H1 (cell line): Measurements from ENCODE around the gene EPB41L2. TPM values are rescaled to one million over a fixed set of nuclear protein-coding genes. Genes with fewer than 3 reads are reported as not detected.

Experiments
- CTCF ChIA-PET: fragments of 300-600 bp; sonication (Branson Sonifier 250); formaldehyde crosslinking; loops from one replicate; lab custom pipeline; 2021; ENCODE audit not compliant: partially characterized antibody; lab: Charles Lee
- POLR2A ChIA-PET: fragments of 300-600 bp; sonication (Branson Sonifier 250); formaldehyde crosslinking; loops from one replicate; lab custom pipeline; 2021; ENCODE audit warnings: inconsistent platforms; ENCODE audit not compliant: partially characterized antibody; lab: Charles Lee
- DNase-seq, 2 experiments: peaks; one replicate each; pipeline versions ENCODE4 v3.0.0 to v3.0.0-alpha.2; 2010 to 2022; ENCODE audit warnings: low spot score in 2 of 2, low read depth in 1 of 2, mixed read lengths in 1 of 2
- FAIRE-seq: peaks from 2 replicates; lab custom pipeline; 2011; peaks lifted over from hg19 to GRCh38; lab: Jason Lieb, UNC
- H2AFZ ChIP-seq: 2 replicates; pipeline ENCODE4 v1.8.1; 2012; ENCODE audit warnings: low read length, inconsistent platforms
- H2AK5ac ChIP-seq: 2 replicates; pipeline ENCODE4 v1.6.1; 2013; ENCODE audit warnings: low read depth, low read length
- H2BK120ac ChIP-seq: replicated peaks from 2 replicates; pipeline ENCODE3; 2013; ENCODE audit warnings: low read depth, low read length, inconsistent platforms
- H2BK12ac ChIP-seq: 2 replicates; pipeline ENCODE4 v1.6.1; 2013; ENCODE audit warnings: low read depth, low read length
- H2BK15ac ChIP-seq: 2 replicates; pipeline ENCODE4 v1.6.1; 2013; ENCODE audit warnings: low read length
- H2BK20ac ChIP-seq: 2 replicates; pipeline ENCODE4 v1.6.1; 2013; ENCODE audit warnings: low read length
- H2BK5ac ChIP-seq: 2 replicates; pipeline ENCODE4 v1.6.1; 2013; ENCODE audit warnings: low read depth, low read length
- H3K14ac ChIP-seq: 2 replicates; pipeline ENCODE4 v1.6.1; 2013; ENCODE audit warnings: inconsistent platforms; ENCODE audit not compliant: insufficient read length
- H3K18ac ChIP-seq: 2 replicates; pipeline ENCODE4 v1.6.1; 2013; ENCODE audit warnings: low read length; ENCODE audit errors: extremely low read depth
- H3K23ac ChIP-seq: 2 replicates; pipeline ENCODE4 v1.6.1; 2013; ENCODE audit warnings: inconsistent platforms; ENCODE audit not compliant: insufficient read length
- H3K23me2 ChIP-seq: 2 replicates; pipeline ENCODE4 v1.6.1; 2013; ENCODE audit warnings: low read depth, low read length
- H3K27ac ChIP-seq: 2 replicates; pipeline ENCODE4 v1.6.1; 2011; ENCODE audit warnings: low read depth, low read length, inconsistent platforms
- H3K27me3 ChIP-seq, 4 experiments: replicated peaks in 1 of 4; 1 replicate in 1 of 4; 2 replicates in 3 of 4; pipeline versions ENCODE4 v1.6.1 to v1.8.1; 2011 to 2013; ENCODE audit warnings: low read length in 3 of 4, mild to moderate bottlenecking in 3 of 4, inconsistent platforms in 2 of 4, mixed read lengths in 2 of 4, moderate library complexity in 1 of 4; ENCODE audit not compliant: control insufficient read depth in 3 of 4, insufficient read depth in 3 of 4; ENCODE audit errors: extremely low read depth in 1 of 4
- H3K36me3 ChIP-seq, 4 experiments: 2 replicates each; pipeline versions ENCODE4 v1.6.1 to v1.8.1; 2011 to 2013; ENCODE audit warnings: mild to moderate bottlenecking in 4 of 4, low read length in 3 of 4, moderate library complexity in 2 of 4, control low read depth in 1 of 4, inconsistent platforms in 1 of 4; ENCODE audit not compliant: insufficient read depth in 4 of 4, control insufficient read depth in 2 of 4
- H3K4ac ChIP-seq: replicated peaks from 2 replicates; pipeline ENCODE3; 2013; ENCODE audit warnings: low read length, low read depth, mixed read lengths, inconsistent platforms; ENCODE audit not compliant: insufficient read length
- H3K4me1 ChIP-seq, 4 experiments: replicated peaks in 1 of 4; 1 replicate in 1 of 4; 2 replicates in 3 of 4; pipeline versions ENCODE4 v1.6.1 to v1.8.1; 2011 to 2013; ENCODE audit warnings: low read length in 3 of 4, inconsistent platforms in 2 of 4, mixed read lengths in 1 of 4; ENCODE audit not compliant: insufficient read depth in 4 of 4, control insufficient read depth in 3 of 4
- H3K4me2 ChIP-seq, 2 experiments: 2 replicates each; pipeline versions ENCODE4 v1.6.1 to v1.8.1; 2011 to 2013; ENCODE audit warnings: low read depth in 2 of 2, low read length in 2 of 2, control low read depth in 1 of 2, inconsistent platforms in 1 of 2, mild to moderate bottlenecking in 1 of 2; ENCODE audit not compliant: insufficient read depth in 1 of 2
- H3K4me3 ChIP-seq, 4 experiments: fragments of 200-600, 300-600 bp in 1 of 4; sonication (generic), shearing (Covaris generic), sonication (Bioruptor Twin) in 1 of 4; 2 replicates each; pipeline versions ENCODE4 v1.5.1 to v1.8.1; 2011 to 2016; ENCODE audit warnings: low read length in 4 of 4, low read depth in 3 of 4, control low read depth in 2 of 4, inconsistent platforms in 2 of 4, mild to moderate bottlenecking in 2 of 4, mixed read lengths in 1 of 4, moderate library complexity in 1 of 4; ENCODE audit not compliant: insufficient read depth in 2 of 4; ENCODE audit errors: extremely low read depth in 1 of 4
- H3K56ac ChIP-seq: replicated peaks from 2 replicates; pipeline ENCODE3; 2013; ENCODE audit warnings: low read depth, mild to moderate bottlenecking, mixed read lengths, low read length, inconsistent platforms; ENCODE audit not compliant: insufficient read length
- H3K79me1 ChIP-seq: 2 replicates; pipeline ENCODE4 v1.6.1; 2013; ENCODE audit warnings: low read depth, low read length, control low read depth
- H3K79me2 ChIP-seq, 2 experiments: 2 replicates each; pipeline versions ENCODE4 v1.6.1 to v1.8.1; 2012 to 2013; ENCODE audit warnings: low read length in 2 of 2, mild to moderate bottlenecking in 2 of 2, inconsistent platforms in 1 of 2; ENCODE audit not compliant: insufficient read depth in 2 of 2, control insufficient read depth in 1 of 2
- H3K9ac ChIP-seq, 4 experiments: replicated peaks in 1 of 4; 1 replicate in 1 of 4; 2 replicates in 3 of 4; pipeline versions ENCODE4 v1.6.1 to v1.8.1; 2011 to 2013; ENCODE audit warnings: low read depth in 3 of 4, low read length in 3 of 4, control low read depth in 2 of 4, mild to moderate bottlenecking in 2 of 4, moderate library complexity in 2 of 4, inconsistent platforms in 1 of 4; ENCODE audit errors: extremely low read depth in 1 of 4
- H3K9me3 ChIP-seq, 2 experiments: 2 replicates each; pipeline versions ENCODE4 v1.6.1 to v1.8.1; 2012 to 2013; ENCODE audit warnings: mild to moderate bottlenecking in 2 of 2, moderate library complexity in 2 of 2, control low read depth in 1 of 2, inconsistent platforms in 1 of 2, low read depth in 1 of 2, low read length in 1 of 2, mixed read lengths in 1 of 2; ENCODE audit not compliant: insufficient read depth in 2 of 2
- H4K20me1 ChIP-seq, 2 experiments: replicated peaks in 1 of 2; 2 replicates each; pipeline versions ENCODE3 to v1.8.1; 2011 to 2013; ENCODE audit warnings: inconsistent platforms in 2 of 2, low read length in 2 of 2, mild to moderate bottlenecking in 1 of 2; ENCODE audit not compliant: insufficient read depth in 2 of 2, control insufficient read depth in 1 of 2
- H4K5ac ChIP-seq: 2 replicates; pipeline ENCODE4 v1.6.1; 2013; ENCODE audit warnings: low read length, low read depth, mixed read lengths, inconsistent platforms; ENCODE audit not compliant: insufficient read length
- H4K8ac ChIP-seq: 2 replicates; pipeline ENCODE4 v1.8.0; 2013; ENCODE audit warnings: mild to moderate bottlenecking, moderate library complexity, low read length, inconsistent platforms; ENCODE audit not compliant: insufficient read depth; ENCODE audit errors: extremely low read depth
- H4K91ac ChIP-seq: replicated peaks from 2 replicates; pipeline ENCODE3; 2013; ENCODE audit warnings: low read length, mixed read lengths, inconsistent platforms; ENCODE audit not compliant: insufficient read length
- KDM1A ChIP-seq: fragments of 200-600, 300-600 bp; sonication (generic); IDR thresholded peaks from 2 replicates; pipeline ENCODE4 v1.7.1; 2016; ENCODE audit warnings: mild to moderate bottlenecking, low read length, borderline replicate concordance
- POU5F1 ChIP-seq: IDR thresholded peaks from 2 replicates; pipeline ENCODE4 v1.6.1; 2011; ENCODE audit warnings: low read depth, mild to moderate bottlenecking, low read length, moderate library complexity
- WGBS, 2 experiments: shearing (Covaris generic) in 1 of 2; methylation state at CpG; one replicate each; pipeline versions ENCODE4 v1.1.6 to v1.1.7; 2013 to 2015; ENCODE audit warnings: low lambda C conversion rate in 2 of 2, mixed read lengths in 2 of 2, inconsistent platforms in 1 of 2, low coverage in 1 of 2, missing lambda C conversion rate in 1 of 2; ENCODE audit not compliant: insufficient replicate concordance in 2 of 2, insufficient coverage in 1 of 2, insufficient read length in 1 of 2; ENCODE audit errors: extremely low coverage in 1 of 2, missing lambda C conversion rate in 1 of 2; 5-methylcytosine and 5-hydroxymethylcytosine counted together
- polyA plus RNA-seq, 7 experiments: library from polyadenylated mRNA; depleted of rRNA in 3 of 7; stranded (reverse) in 5 of 7; unstranded in 2 of 7; fragments of >200 nt in 5 of 7; fragments of 200-250 nt in 2 of 7; gene quantifications; 1 replicate in 5 of 7; 2 replicates in 1 of 7; 4 replicates in 1 of 7; pipeline versions ENCODE4 v1.2.1 to v1.2.3, GENCODE V29; 2011 to 2013; ENCODE audit warnings: missing spikeins in 2 of 7, mixed read lengths in 2 of 7
- total RNA-seq: library from RNA; stranded (reverse); fragmentation: NEBNext Ultra II Directional; extraction: Animal tissue kit (Norgen Biotek cat#: 25700); gene quantifications from 2 replicates; pipeline ENCODE4 v1.2.1, GENCODE V29; 2021
- TF ChIP-seq, protein P1 (sequence below): IDR thresholded peaks from 2 replicates; pipeline ENCODE4 v1.6.1; 2012; ENCODE audit warnings: inconsistent platforms

Gene EPB41L2
- total and polyA plus RNA-seq, 2 of the 8 experiments (the other 6 are each of a cell fraction or from before 2014, with no cell fraction given) = 22.5 to 123 TPM

- DNase-seq (no peak), FAIRE-seq (no peak)
- no peak overlapping the region for H3K9ac ChIP-seq
- H3K14ac ChIP-seq = no peak overlapping the region
- H3K79me2 ChIP-seq = peaks cover 0 to 86% of the 10 kb centered on the region in 2 experiments; a peak in 2 of 4 replicates
- H2AFZ ChIP-seq = no peak overlapping the region
- H3K4me3 ChIP-seq = no peak overlapping the region
- H2AK5ac ChIP-seq = no peak overlapping the region
- no peak overlapping the region for H3K4ac ChIP-seq
- no peak overlapping the region for H3K23ac ChIP-seq
- no peak overlapping the region for H2BK20ac ChIP-seq
- ChIA-PET CTCF (interaction anchor here (0.7 kb wide), 1 partner anchor 505 kb away, joined by 3 read pairs; no protein-coding TSS in a partner anchor), POLR2A (no interaction called here)
- peaks cover 0 to 16% (median 4%) of the 10 kb centered on the region in 4 experiments; a peak in 3 of 8 replicates for H3K36me3 ChIP-seq
- no peak overlapping the region for H2BK15ac ChIP-seq
- peaks cover 4% of the 10 kb centered on the region for H3K79me1 ChIP-seq
- H2BK12ac ChIP-seq = no peak overlapping the region
- no peak overlapping the region for H3K56ac ChIP-seq
- H3K4me1 ChIP-seq = no peaks in the 10 kb centered on the region
- H3K9me3 ChIP-seq = peaks cover 15 to 23% of the 10 kb centered on the region in 2 experiments
- no peak overlapping the region for H2BK120ac ChIP-seq
- H3K4me2 ChIP-seq = no peak overlapping the region
- no peak overlapping the region for H4K91ac ChIP-seq
- no peak overlapping the region for H4K8ac ChIP-seq
- H2BK5ac ChIP-seq = no peak overlapping the region
- no peaks in the 10 kb centered on the region for H3K27me3 ChIP-seq
- WGBS, 2 experiments = 93% methylated on average over 1 of the region's 1 CpG; no CpG with 5 or more reads in 1 of the 2 experiments
- H3K23me2 ChIP-seq = no peaks in the 10 kb centered on the region
- H3K27ac ChIP-seq = no peak overlapping the region
- no peak overlapping the region for H4K5ac ChIP-seq
- no peak overlapping the region for H3K18ac ChIP-seq
- H4K20me1 ChIP-seq = no peaks in the 10 kb centered on the region
- TF ChIP-seq POU5F1 (no peak), KDM1A (no peak)
- TF ChIP-seq, protein P1, sequence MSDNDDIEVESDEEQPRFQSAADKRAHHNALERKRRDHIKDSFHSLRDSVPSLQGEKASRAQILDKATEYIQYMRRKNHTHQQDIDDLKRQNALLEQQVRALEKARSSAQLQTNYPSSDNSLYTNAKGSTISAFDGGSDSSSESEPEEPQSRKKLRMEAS = no peak
Observed at GRCh38 chr6:131051341-131051740, 11.7 kb downstream of the EPB41L2 start.
